Sigmoid colon (tissue), 3 donors: ENCODE results near the gene CTIF.

Source experiments
- POLR2A ChIP-seq, 2 donors: fragments of 450-650 bp; IDR thresholded peaks; one replicate each; pipeline ENCODE4 v1.6.1; 2016; ENCODE audit warnings: antibody characterized with exemption in 2 of 2, mild to moderate bottlenecking in 2 of 2, moderate library complexity in 2 of 2
- TF ChIP-seq, protein P1 (sequence below), 4 experiments: fragments of 450-650 bp in 3 of 4; fragments of 200-600 bp in 1 of 4; IDR thresholded peaks; one replicate each; pipeline ENCODE4 v1.5.1; 2016 to 2019; ENCODE audit warnings: antibody characterized with exemption in 4 of 4, mild to moderate bottlenecking in 3 of 4, moderate library complexity in 2 of 4

DNA sequence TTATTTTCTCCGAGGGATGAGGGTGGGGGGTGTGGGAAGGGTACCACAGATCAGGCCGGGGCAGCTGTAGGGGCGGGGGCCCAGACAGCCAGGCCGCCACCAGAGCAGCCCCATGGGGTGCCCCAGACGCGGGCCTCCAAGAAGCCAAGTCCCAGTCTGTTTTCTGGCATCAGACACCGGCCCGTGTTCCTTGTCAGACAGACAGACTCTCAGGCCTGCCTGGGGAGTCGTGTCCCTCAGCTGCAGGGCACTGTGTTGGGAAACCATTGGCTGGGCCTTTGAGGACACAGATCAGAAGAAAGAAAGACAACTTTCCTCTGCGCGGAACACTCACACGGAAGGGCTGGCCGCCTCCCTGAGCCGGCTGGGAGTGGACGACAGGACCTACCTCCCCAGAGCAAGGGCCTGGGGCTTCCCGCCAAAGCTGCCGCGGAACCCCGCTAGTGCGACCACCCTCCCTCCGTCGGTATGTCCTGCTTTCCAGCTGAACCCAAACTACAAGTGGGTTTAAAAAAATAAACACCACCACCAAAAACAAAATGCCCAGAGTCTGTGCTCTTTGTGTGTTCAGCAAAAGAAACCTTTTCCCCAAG, 323.9 kb downstream of the CTIF start:
- TF ChIP-seq, protein P1, sequence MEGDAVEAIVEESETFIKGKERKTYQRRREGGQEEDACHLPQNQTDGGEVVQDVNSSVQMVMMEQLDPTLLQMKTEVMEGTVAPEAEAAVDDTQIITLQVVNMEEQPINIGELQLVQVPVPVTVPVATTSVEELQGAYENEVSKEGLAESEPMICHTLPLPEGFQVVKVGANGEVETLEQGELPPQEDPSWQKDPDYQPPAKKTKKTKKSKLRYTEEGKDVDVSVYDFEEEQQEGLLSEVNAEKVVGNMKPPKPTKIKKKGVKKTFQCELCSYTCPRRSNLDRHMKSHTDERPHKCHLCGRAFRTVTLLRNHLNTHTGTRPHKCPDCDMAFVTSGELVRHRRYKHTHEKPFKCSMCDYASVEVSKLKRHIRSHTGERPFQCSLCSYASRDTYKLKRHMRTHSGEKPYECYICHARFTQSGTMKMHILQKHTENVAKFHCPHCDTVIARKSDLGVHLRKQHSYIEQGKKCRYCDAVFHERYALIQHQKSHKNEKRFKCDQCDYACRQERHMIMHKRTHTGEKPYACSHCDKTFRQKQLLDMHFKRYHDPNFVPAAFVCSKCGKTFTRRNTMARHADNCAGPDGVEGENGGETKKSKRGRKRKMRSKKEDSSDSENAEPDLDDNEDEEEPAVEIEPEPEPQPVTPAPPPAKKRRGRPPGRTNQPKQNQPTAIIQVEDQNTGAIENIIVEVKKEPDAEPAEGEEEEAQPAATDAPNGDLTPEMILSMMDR (IDR thresholded peaks at IDR 0.05): no peak
- no peak for TF ChIP-seq POLR2A (IDR thresholded peaks at IDR 0.05)
